Measurements from ENCODE around the gene DRAM2.

DNA sequence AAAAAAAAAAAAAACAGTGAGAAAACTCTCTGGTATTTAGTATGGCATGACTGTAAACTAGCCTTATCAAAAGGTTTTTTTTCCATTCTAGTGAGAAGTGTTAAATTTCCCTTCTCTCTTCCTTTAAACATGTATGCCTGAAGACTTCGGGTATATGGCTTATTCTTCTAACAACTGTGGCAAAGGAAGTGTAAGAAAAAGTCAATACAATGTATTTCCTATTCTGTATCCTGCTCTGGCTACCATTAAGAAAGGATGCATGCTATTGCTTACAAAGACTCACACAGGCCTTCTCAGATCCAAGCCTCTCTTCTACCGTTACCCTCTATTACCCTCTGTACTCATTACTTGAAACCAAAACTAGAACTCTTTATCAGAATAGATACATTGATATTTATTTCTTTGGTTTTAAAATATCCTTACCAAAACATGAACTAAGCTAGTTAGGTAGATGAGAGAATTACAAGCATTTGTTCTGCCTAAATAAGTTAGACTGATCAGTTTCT lies 8.5 kb upstream of the DRAM2 start:
- TF ChIP-seq, protein P1, sequence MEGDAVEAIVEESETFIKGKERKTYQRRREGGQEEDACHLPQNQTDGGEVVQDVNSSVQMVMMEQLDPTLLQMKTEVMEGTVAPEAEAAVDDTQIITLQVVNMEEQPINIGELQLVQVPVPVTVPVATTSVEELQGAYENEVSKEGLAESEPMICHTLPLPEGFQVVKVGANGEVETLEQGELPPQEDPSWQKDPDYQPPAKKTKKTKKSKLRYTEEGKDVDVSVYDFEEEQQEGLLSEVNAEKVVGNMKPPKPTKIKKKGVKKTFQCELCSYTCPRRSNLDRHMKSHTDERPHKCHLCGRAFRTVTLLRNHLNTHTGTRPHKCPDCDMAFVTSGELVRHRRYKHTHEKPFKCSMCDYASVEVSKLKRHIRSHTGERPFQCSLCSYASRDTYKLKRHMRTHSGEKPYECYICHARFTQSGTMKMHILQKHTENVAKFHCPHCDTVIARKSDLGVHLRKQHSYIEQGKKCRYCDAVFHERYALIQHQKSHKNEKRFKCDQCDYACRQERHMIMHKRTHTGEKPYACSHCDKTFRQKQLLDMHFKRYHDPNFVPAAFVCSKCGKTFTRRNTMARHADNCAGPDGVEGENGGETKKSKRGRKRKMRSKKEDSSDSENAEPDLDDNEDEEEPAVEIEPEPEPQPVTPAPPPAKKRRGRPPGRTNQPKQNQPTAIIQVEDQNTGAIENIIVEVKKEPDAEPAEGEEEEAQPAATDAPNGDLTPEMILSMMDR (IDR thresholded peaks at IDR 0.05), result no peak
- TF ChIP-seq POLR2A (IDR thresholded peaks at IDR 0.05), result no peak
